Measurements from ENCODE around the gene TMEM236. TPM values are rescaled to one million over a fixed set of nuclear protein-coding genes. Genes with fewer than 3 reads are reported as not detected.
A peak's percentile ranks its signal among the peaks of the same experiment; 100 is the strongest.

The TMEM236 gene
- polyA plus RNA-seq, 1 donor from 2014 or later: not detected

- H3K4me1 Mint-ChIP-seq: no peaks in the 10 kb centered on the region
- H3K36me3 Mint-ChIP-seq: no peaks in the 10 kb centered on the region
- no peak overlapping the region for H3K4me3 Mint-ChIP-seq
- no peaks in the 10 kb centered on the region for H3K9me3 Mint-ChIP-seq
- H3K27me3 Mint-ChIP-seq: peaks cover 1% of the 10 kb centered on the region
- H3K27ac Mint-ChIP-seq: no peak overlapping the region
These were observed 37.4 kb downstream of the TMEM236 start for GRCh38 chr10:17789396-17789795.

GRCh38 chr10:17790651-17791050, 38.6 kb downstream of the TMEM236 start:
- Mint-ChIP-seq H3K36me3 (no peaks in the 10 kb centered on the region), H3K4me3 (no peak overlapping the region), H3K4me1 (no peaks in the 10 kb centered on the region), H3K27me3 (peaks cover 1% of the 10 kb centered on the region), H3K9me3 (no peaks in the 10 kb centered on the region), H3K27ac (no peak overlapping the region)

GRCh38 chr10:17792991-17793390, 41.0 kb downstream of the TMEM236 start:
- Mint-ChIP-seq H3K4me1 (no peaks in the 10 kb centered on the region), H3K27ac (no peak overlapping the region), H3K27me3 (peaks cover 1% of the 10 kb centered on the region), H3K36me3 (no peaks in the 10 kb centered on the region), H3K9me3 (no peaks in the 10 kb centered on the region), H3K4me3 (no peak overlapping the region)

GRCh38 chr10:17793823-17794644, 42.0 kb downstream of the TMEM236 start:
- no peak overlapping the region for H3K4me3 Mint-ChIP-seq
- no peaks in the 10 kb centered on the region for H3K36me3 Mint-ChIP-seq
- no peaks in the 10 kb centered on the region for H3K4me1 Mint-ChIP-seq
- no peak overlapping the region for H3K27ac Mint-ChIP-seq
- no peaks in the 10 kb centered on the region for H3K9me3 Mint-ChIP-seq
- peaks cover 4% of the 10 kb centered on the region for H3K27me3 Mint-ChIP-seq

GRCh38 chr10:17795083-17795482, 43.1 kb downstream of the TMEM236 start:
- Mint-ChIP-seq H3K9me3 (no peaks in the 10 kb centered on the region), H3K4me3 (no peak overlapping the region), H3K4me1 (no peaks in the 10 kb centered on the region), H3K36me3 (no peaks in the 10 kb centered on the region), H3K27ac (no peak overlapping the region), H3K27me3 (peaks cover 4% of the 10 kb centered on the region)

GRCh38 chr10:17795813-17796594, 44.0 kb downstream of the TMEM236 start:
- H3K36me3 Mint-ChIP-seq: no peaks in the 10 kb centered on the region
- H3K27ac Mint-ChIP-seq: no peak overlapping the region
- no peaks in the 10 kb centered on the region for H3K9me3 Mint-ChIP-seq
- no peaks in the 10 kb centered on the region for H3K4me1 Mint-ChIP-seq
- H3K27me3 Mint-ChIP-seq: peaks cover 3% of the 10 kb centered on the region
- no peak overlapping the region for H3K4me3 Mint-ChIP-seq

- Mint-ChIP-seq H3K4me3 (no peak overlapping the region), H3K27ac (no peak overlapping the region), H3K36me3 (no peaks in the 10 kb centered on the region), H3K9me3 (no peaks in the 10 kb centered on the region), H3K27me3 (peaks cover 8% of the 10 kb centered on the region), H3K4me1 (peaks cover 0 to 5% (median 0%) of the 10 kb centered on the region in 3 donors)
These were observed 49.5 kb downstream of the TMEM236 start for GRCh38 chr10:17801507-17801906.

GRCh38 chr10:17802350-17802749, 50.3 kb downstream of the TMEM236 start:
- Mint-ChIP-seq H3K4me1 (peaks cover 0 to 5% (median 0%) of the 10 kb centered on the region in 3 donors), H3K4me3 (no peak overlapping the region), H3K36me3 (no peaks in the 10 kb centered on the region), H3K27ac (no peak overlapping the region), H3K27me3 (peaks cover 8% of the 10 kb centered on the region), H3K9me3 (no peaks in the 10 kb centered on the region)

GRCh38 chr10:17802976-17803375, 51.0 kb downstream of the TMEM236 start:
- H3K4me3 Mint-ChIP-seq: no peak overlapping the region
- H3K36me3 Mint-ChIP-seq: no peaks in the 10 kb centered on the region
- no peaks in the 10 kb centered on the region for H3K9me3 Mint-ChIP-seq
- peaks cover 0 to 5% (median 0%) of the 10 kb centered on the region in 3 donors for H3K4me1 Mint-ChIP-seq
- H3K27me3 Mint-ChIP-seq: peaks cover 8% of the 10 kb centered on the region
- no peak overlapping the region for H3K27ac Mint-ChIP-seq

- Mint-ChIP-seq H3K4me1 (peaks cover 0 to 9% (median 0%) of the 10 kb centered on the region in 3 donors), H3K27ac (no peak overlapping the region), H3K36me3 (no peaks in the 10 kb centered on the region), H3K9me3 (no peaks in the 10 kb centered on the region), H3K27me3 (peaks cover 15% of the 10 kb centered on the region), H3K4me3 (no peak overlapping the region)
These were observed 53.3 kb downstream of the TMEM236 start for GRCh38 chr10:17805330-17805729.

- H3K36me3 Mint-ChIP-seq: no peaks in the 10 kb centered on the region
- H3K27me3 Mint-ChIP-seq: peaks cover 20% of the 10 kb centered on the region
- no peaks in the 10 kb centered on the region for H3K9me3 Mint-ChIP-seq
- H3K4me1 Mint-ChIP-seq: peaks cover 0 to 9% (median 0%) of the 10 kb centered on the region in 3 donors
- no peak overlapping the region for H3K27ac Mint-ChIP-seq
- H3K4me3 Mint-ChIP-seq: peak overlapping the region in 1 of 4 donors; percentile 65
These were observed 54.0 kb downstream of the TMEM236 start for GRCh38 chr10:17805921-17806577.

- H3K4me1 Mint-ChIP-seq: peaks cover 0 to 9% (median 0%) of the 10 kb centered on the region in 3 donors
- H3K27me3 Mint-ChIP-seq: peaks cover 28% of the 10 kb centered on the region
- H3K36me3 Mint-ChIP-seq: no peaks in the 10 kb centered on the region
- peak within 1 kb of the TSS in 1 of 4 donors; percentile 37 for H3K4me3 Mint-ChIP-seq
- H3K27ac Mint-ChIP-seq: no peak within 1 kb of the TSS
- no peaks in the 10 kb centered on the region for H3K9me3 Mint-ChIP-seq
These were observed 57.2 kb downstream of the TMEM236 start, which contains the start of gene MRC1 for GRCh38 chr10:17808971-17809841. Gene MRC1 (plus strand): TSS chr10:17809348. CDS start chr10:17809466, 118 bp downstream.

- no peak overlapping the region for H3K4me3 Mint-ChIP-seq
- H3K36me3 Mint-ChIP-seq: no peaks in the 10 kb centered on the region
- no peak overlapping the region for H3K27ac Mint-ChIP-seq
- H3K9me3 Mint-ChIP-seq: no peaks in the 10 kb centered on the region
- peaks cover 0 to 4% (median 0%) of the 10 kb centered on the region in 3 donors for H3K4me1 Mint-ChIP-seq
- H3K27me3 Mint-ChIP-seq: peaks cover 31% of the 10 kb centered on the region
These were observed 59.3 kb downstream of the TMEM236 start for GRCh38 chr10:17811146-17811865.

- H3K4me1 Mint-ChIP-seq: no peaks in the 10 kb centered on the region
- H3K4me3 Mint-ChIP-seq: no peak overlapping the region
- H3K36me3 Mint-ChIP-seq: no peaks in the 10 kb centered on the region
- peaks cover 0 to 2% (median 0%) of the 10 kb centered on the region in 3 donors for H3K9me3 Mint-ChIP-seq
- no peak overlapping the region for H3K27ac Mint-ChIP-seq
- peaks cover 26% of the 10 kb centered on the region for H3K27me3 Mint-ChIP-seq
These were observed 63.0 kb downstream of the TMEM236 start for GRCh38 chr10:17814973-17815372.
